GM19099 (cell line): Measurements from ENCODE around the gene SLC8B1.

Source experiments
- POLR2A ChIP-seq: IDR thresholded peaks from 3 replicates; pipeline ENCODE4 v1.6.1; 2011; ENCODE audit warnings: low read depth; ENCODE audit not compliant: insufficient read length; ENCODE audit errors: extremely low read depth

The SLC8B1 gene

GRCh38 chr12:113293100-113293499 is 41.8 kb downstream of the SLC8B1 start:
- no peak for TF ChIP-seq POLR2A

GRCh38 chr12:113292547-113292946 is 42.4 kb downstream of the SLC8B1 start:
- TF ChIP-seq POLR2A = no peak

GRCh38 chr12:113292091-113292490 is 42.8 kb downstream of the SLC8B1 start:
- TF ChIP-seq POLR2A = no peak

- no peak for TF ChIP-seq POLR2A
Observed at GRCh38 chr12:113291586-113291985, 43.3 kb downstream of the SLC8B1 start.

- no peak for TF ChIP-seq POLR2A
Observed at GRCh38 chr12:113290506-113290905, 44.4 kb downstream of the SLC8B1 start.

- TF ChIP-seq POLR2A = no peak
Observed at GRCh38 chr12:113289361-113289760, 45.5 kb downstream of the SLC8B1 start.

- no peak for TF ChIP-seq POLR2A
Observed at GRCh38 chr12:113287899-113288282, 47.0 kb downstream of the SLC8B1 start.

- no peak for TF ChIP-seq POLR2A
Observed at GRCh38 chr12:113287146-113287898, 47.6 kb downstream of the SLC8B1 start.

GRCh38 chr12:113286712-113287111 is 48.2 kb downstream of the SLC8B1 start:
- no peak for TF ChIP-seq POLR2A

- TF ChIP-seq POLR2A = no peak
Observed at GRCh38 chr12:113285679-113286610, 49.0 kb downstream of the SLC8B1 start.

- TF ChIP-seq POLR2A = no peak
Observed at GRCh38 chr12:113284751-113285150, 50.2 kb downstream of the SLC8B1 start.

- no peak for TF ChIP-seq POLR2A
Observed at GRCh38 chr12:113278633-113279032, 56.3 kb downstream of the SLC8B1 start.

GRCh38 chr12:113278141-113278540 is 56.8 kb downstream of the SLC8B1 start:
- no peak for TF ChIP-seq POLR2A

GRCh38 chr12:113277511-113277910 is 57.4 kb downstream of the SLC8B1 start:
- TF ChIP-seq POLR2A = no peak

- no peak for TF ChIP-seq POLR2A
Observed at GRCh38 chr12:113276946-113277500, 57.9 kb downstream of the SLC8B1 start.

GRCh38 chr12:113276306-113276705 is 58.6 kb downstream of the SLC8B1 start:
- no peak for TF ChIP-seq POLR2A

GRCh38 chr12:113274848-113275247 is 60.1 kb downstream of the SLC8B1 start:
- no peak for TF ChIP-seq POLR2A
